Neural cell (in vitro differentiated cells): ENCODE data around the gene LENG9.

Source experiments
- CTCF ChIP-seq: fragments of 450-650 bp; IDR thresholded peaks from 2 replicates; pipeline ENCODE4 v1.5.1; 2014; ENCODE audit warnings: antibody characterized with exemption, mild to moderate bottlenecking, moderate library complexity; ENCODE audit not compliant: poor library complexity, severe bottlenecking
- EP300 ChIP-seq: fragments of 450-650 bp; conservative IDR thresholded peaks from 2 replicates; pipeline ENCODE4 v1.6.1; 2014; ENCODE audit warnings: antibody characterized with exemption, mild to moderate bottlenecking, moderate library complexity; ENCODE audit not compliant: poor library complexity, severe bottlenecking
- MXI1 ChIP-seq: fragments of 450-650 bp; conservative IDR thresholded peaks from 2 replicates; pipeline ENCODE4 v1.6.1; 2014; ENCODE audit warnings: antibody characterized with exemption, mild to moderate bottlenecking; ENCODE audit not compliant: poor library complexity, severe bottlenecking
- TAF1 ChIP-seq: IDR thresholded peaks from 2 replicates; pipeline ENCODE4 v1.6.1; 2012; ENCODE audit warnings: low read depth

- TF ChIP-seq CTCF, result no peak
- no peak for TF ChIP-seq TAF1
- no peak for TF ChIP-seq EP300
- no peak for TF ChIP-seq MXI1
These were observed 2.0 kb upstream of the LENG9 start for GRCh38 chr19:54465426-54466109.
